Bronchial epithelial cell (primary cell): Measurements from ENCODE around the gene NDRG4. TPM values are rescaled to one million over a fixed set of nuclear protein-coding genes. Genes with fewer than 3 reads are reported as not detected.
A peak's percentile ranks its signal among the peaks of the same experiment; 100 is the strongest.

Source experiments
- DNase-seq: peaks from one replicate; pipeline ENCODE4 v3.0.0-alpha.2; 2010; ENCODE audit warnings: low read depth
- FAIRE-seq: peaks from 2 replicates; lab custom pipeline; 2011; peaks lifted over from hg19 to GRCh38; lab: Jason Lieb, UNC
- H3K27me3 ChIP-seq: 2 replicates; pipeline ENCODE4 v1.5.1; 2011; ENCODE audit warnings: low read length; ENCODE audit not compliant: control insufficient read depth, insufficient read depth
- H3K36me3 ChIP-seq: 2 replicates; pipeline ENCODE4 v1.5.1; 2011; ENCODE audit warnings: low read length; ENCODE audit not compliant: control insufficient read depth, insufficient read depth
- H3K4me3 ChIP-seq: 2 replicates; pipeline ENCODE4 v1.5.1; 2011; ENCODE audit warnings: mild to moderate bottlenecking, low read depth, low read length, control low read depth
- CTCF ChIP-seq: IDR thresholded peaks from 2 replicates; pipeline ENCODE4 v1.5.1; 2011; ENCODE audit warnings: mild to moderate bottlenecking, moderate library complexity, low read length, control low read depth, inconsistent platforms; ENCODE audit not compliant: insufficient read depth, severe bottlenecking
- total RNA-seq: library from RNA; depleted of rRNA; stranded (reverse); fragments of >200 nt; gene quantifications from 2 replicates; pipeline ENCODE4 v1.2.1, GENCODE V29; 2014

NDRG4 gene
- total RNA-seq, 1 donor from 2014 or later: 2.6 TPM

GRCh38 chr16:58459344-58460218 lies 40.4 kb upstream of the NDRG4 start:
- no peak for TF ChIP-seq CTCF
- FAIRE-seq (peak; percentile 13), DNase-seq (peak; percentile 88)
- Histone ChIP-seq H3K4me3 (no peak overlapping the region), H3K36me3 (no peaks in the 10 kb centered on the region), H3K27me3 (peaks cover 12% of the 10 kb centered on the region)

GRCh38 chr16:58460219-58460610 lies 39.7 kb upstream of the NDRG4 start:
- DNase-seq (no peak), FAIRE-seq (no peak)
- H3K27me3 ChIP-seq: peaks cover 19% of the 10 kb centered on the region
- TF ChIP-seq CTCF: no peak
- no peak overlapping the region for H3K4me3 ChIP-seq
- no peaks in the 10 kb centered on the region for H3K36me3 ChIP-seq

GRCh38 chr16:58461056-58461455 lies 38.9 kb upstream of the NDRG4 start:
- no peak for FAIRE-seq
- TF ChIP-seq CTCF: no peak

GRCh38 chr16:58461640-58462039 lies 38.3 kb upstream of the NDRG4 start:
- Histone ChIP-seq H3K36me3 (no peaks in the 10 kb centered on the region), H3K27me3 (peaks cover 32% of the 10 kb centered on the region), H3K4me3 (no peak overlapping the region)
- no peak for TF ChIP-seq CTCF
- FAIRE-seq (peak; percentile 50), DNase-seq (no peak)

More at GRCh38 chr16:58461056-58461455, 38.9 kb upstream of the NDRG4 start:
- H3K4me3 ChIP-seq: no peak overlapping the region
- peaks cover 27% of the 10 kb centered on the region for H3K27me3 ChIP-seq
- no peaks in the 10 kb centered on the region for H3K36me3 ChIP-seq
- peak; percentile 53 for DNase-seq

- no peak for FAIRE-seq
- no peak for DNase-seq
- no peak overlapping the region for H3K4me3 ChIP-seq
- no peaks in the 10 kb centered on the region for H3K36me3 ChIP-seq
- H3K27me3 ChIP-seq: peaks cover 33% of the 10 kb centered on the region
- no peak for TF ChIP-seq CTCF
These were observed 37.9 kb upstream of the NDRG4 start for GRCh38 chr16:58462089-58462488.
